Kidney epithelial cell (primary cell): ENCODE data around the gene PRDM10. TPM values are rescaled to one million over a fixed set of nuclear protein-coding genes. Genes with fewer than 3 reads are reported as not detected.

Experiments
- DNase-seq: peaks from one replicate; pipeline ENCODE4 v3.0.0-alpha.2; 2010; ENCODE audit warnings: low read depth
- H3K27me3 ChIP-seq: 2 replicates; pipeline ENCODE4 v1.6.0; 2011; ENCODE audit warnings: low read length; ENCODE audit not compliant: control insufficient read depth, insufficient read depth
- H3K36me3 ChIP-seq: 2 replicates; pipeline ENCODE4 v1.5.1; 2011; ENCODE audit warnings: low read length; ENCODE audit not compliant: control insufficient read depth, insufficient read depth
- H3K4me3 ChIP-seq: 2 replicates; pipeline ENCODE4 v1.5.1; 2011; ENCODE audit warnings: low read depth, mild to moderate bottlenecking, control low read depth, low read length
- CTCF ChIP-seq: IDR thresholded peaks from 2 replicates; pipeline ENCODE4 v1.5.1; 2011; ENCODE audit warnings: mild to moderate bottlenecking, moderate library complexity, low read length, control low read depth, inconsistent platforms; ENCODE audit not compliant: insufficient read depth, poor library complexity, severe bottlenecking
- total RNA-seq: library from RNA; depleted of rRNA; stranded (reverse); fragments of >200 nt; gene quantifications from 2 replicates; pipeline ENCODE4 v1.2.3, GENCODE V29; 2015

Gene PRDM10
- total RNA-seq, 1 donor from 2014 or later = 7.1 TPM

GRCh38 chr11:130003717-130004001, 1.0 kb upstream of the PRDM10 start:
- peak overlapping the region; percentile 57 for H3K4me3 ChIP-seq
- no peaks in the 10 kb centered on the region for H3K36me3 ChIP-seq
- no peak for TF ChIP-seq CTCF
- no peaks in the 10 kb centered on the region for H3K27me3 ChIP-seq
- DNase-seq = no peak

- TF ChIP-seq CTCF = no peak
- Histone ChIP-seq H3K27me3 (no peaks in the 10 kb centered on the region), H3K36me3 (no peaks in the 10 kb centered on the region), H3K4me3 (peak overlapping the region; percentile 57)
- peak; percentile 81 for DNase-seq
Measured at GRCh38 chr11:130002846-130003716, 446 bp upstream of the PRDM10 start.

- DNase-seq = no peak
- Histone ChIP-seq H3K27me3 (no peaks in the 10 kb centered on the region), H3K4me3 (peak overlapping the region; percentile 57), H3K36me3 (no peaks in the 10 kb centered on the region)
- no peak for TF ChIP-seq CTCF
Measured at GRCh38 chr11:130001461-130002351, 929 bp downstream of the PRDM10 start.

- no peak for TF ChIP-seq CTCF
- DNase-seq = no peak
- Histone ChIP-seq H3K27me3 (no peaks in the 10 kb centered on the region), H3K4me3 (peak overlapping the region; percentile 57), H3K36me3 (no peaks in the 10 kb centered on the region)
Measured at GRCh38 chr11:130000552-130001176, 2.0 kb downstream of the PRDM10 start.

GRCh38 chr11:129999407-129999806, 3.2 kb downstream of the PRDM10 start:
- no peaks in the 10 kb centered on the region for H3K27me3 ChIP-seq
- TF ChIP-seq CTCF = no peak
- no peak overlapping the region for H3K4me3 ChIP-seq

More at GRCh38 chr11:129999407-129999806, 3.2 kb downstream of the PRDM10 start:
- no peak for DNase-seq
- no peaks in the 10 kb centered on the region for H3K36me3 ChIP-seq
